GM12874 (cell line): Measurements from ENCODE around the gene FAM20A.

Experiments
- TF ChIP-seq, protein P1 (sequence below): IDR thresholded peaks from 2 replicates; pipeline ENCODE4 v1.5.1; 2011; ENCODE audit warnings: low read depth, mild to moderate bottlenecking, control low read depth, low read length, moderate library complexity; ENCODE audit not compliant: insufficient read depth

Gene FAM20A

DNA sequence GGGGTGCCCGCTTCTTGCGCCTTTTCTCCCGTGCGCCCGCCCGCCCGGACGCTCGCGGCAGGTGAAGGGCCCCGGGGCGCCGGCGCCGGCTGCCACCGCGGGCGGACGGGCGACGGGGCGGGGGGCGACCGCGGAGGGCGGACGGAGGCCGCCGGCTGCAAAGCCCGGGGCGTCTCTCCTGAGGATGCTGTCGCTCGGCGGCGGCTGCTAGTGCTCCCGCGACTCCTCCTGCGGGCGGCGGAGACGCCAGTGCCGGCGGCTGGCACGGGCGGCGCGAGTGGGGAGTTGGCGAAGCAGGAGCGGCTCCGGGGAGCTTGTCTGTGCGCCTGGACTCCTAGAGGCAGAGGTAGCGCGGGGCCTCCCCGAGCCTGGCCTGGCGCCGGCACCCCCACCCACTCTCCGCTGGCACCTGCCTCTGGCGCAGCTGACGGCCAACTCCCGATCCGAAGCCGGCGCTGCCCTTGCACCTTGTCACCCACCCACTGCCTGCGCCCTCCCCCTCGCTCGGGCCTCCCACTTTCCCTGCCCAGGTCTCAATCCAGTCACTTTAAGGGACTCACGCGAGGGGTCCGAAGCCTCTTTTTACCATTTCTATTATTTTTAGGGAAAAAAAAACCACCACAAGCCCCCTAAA lies at the start of gene FAM20A:
FAM20A (minus strand) TSS at position 437 of the 634 bp plus-strand sequence. CDS start 701 bp downstream, outside the sequence.
- TF ChIP-seq, protein P1, sequence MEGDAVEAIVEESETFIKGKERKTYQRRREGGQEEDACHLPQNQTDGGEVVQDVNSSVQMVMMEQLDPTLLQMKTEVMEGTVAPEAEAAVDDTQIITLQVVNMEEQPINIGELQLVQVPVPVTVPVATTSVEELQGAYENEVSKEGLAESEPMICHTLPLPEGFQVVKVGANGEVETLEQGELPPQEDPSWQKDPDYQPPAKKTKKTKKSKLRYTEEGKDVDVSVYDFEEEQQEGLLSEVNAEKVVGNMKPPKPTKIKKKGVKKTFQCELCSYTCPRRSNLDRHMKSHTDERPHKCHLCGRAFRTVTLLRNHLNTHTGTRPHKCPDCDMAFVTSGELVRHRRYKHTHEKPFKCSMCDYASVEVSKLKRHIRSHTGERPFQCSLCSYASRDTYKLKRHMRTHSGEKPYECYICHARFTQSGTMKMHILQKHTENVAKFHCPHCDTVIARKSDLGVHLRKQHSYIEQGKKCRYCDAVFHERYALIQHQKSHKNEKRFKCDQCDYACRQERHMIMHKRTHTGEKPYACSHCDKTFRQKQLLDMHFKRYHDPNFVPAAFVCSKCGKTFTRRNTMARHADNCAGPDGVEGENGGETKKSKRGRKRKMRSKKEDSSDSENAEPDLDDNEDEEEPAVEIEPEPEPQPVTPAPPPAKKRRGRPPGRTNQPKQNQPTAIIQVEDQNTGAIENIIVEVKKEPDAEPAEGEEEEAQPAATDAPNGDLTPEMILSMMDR: no peak

DNA sequence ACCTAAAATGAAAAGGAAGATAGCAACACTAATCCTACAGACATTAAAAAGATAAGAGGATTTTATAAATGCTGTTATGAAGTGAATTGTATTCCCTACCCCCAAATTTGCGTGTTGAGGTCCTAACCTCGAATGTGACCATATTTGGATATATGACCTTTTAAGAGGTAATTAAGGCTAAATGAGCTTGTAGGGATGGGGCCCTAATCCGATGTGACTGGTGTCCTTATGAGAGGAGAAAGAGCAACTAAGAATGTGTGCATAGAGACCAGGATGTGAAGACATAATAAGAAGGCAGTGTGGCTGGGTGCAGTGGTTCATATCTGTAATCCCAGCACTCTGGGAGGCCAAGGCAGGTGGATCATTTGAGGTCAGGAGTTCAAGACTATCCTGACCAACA lies 48.2 kb upstream of the FAM20A start:
- TF ChIP-seq, protein P1: no peak

DNA sequence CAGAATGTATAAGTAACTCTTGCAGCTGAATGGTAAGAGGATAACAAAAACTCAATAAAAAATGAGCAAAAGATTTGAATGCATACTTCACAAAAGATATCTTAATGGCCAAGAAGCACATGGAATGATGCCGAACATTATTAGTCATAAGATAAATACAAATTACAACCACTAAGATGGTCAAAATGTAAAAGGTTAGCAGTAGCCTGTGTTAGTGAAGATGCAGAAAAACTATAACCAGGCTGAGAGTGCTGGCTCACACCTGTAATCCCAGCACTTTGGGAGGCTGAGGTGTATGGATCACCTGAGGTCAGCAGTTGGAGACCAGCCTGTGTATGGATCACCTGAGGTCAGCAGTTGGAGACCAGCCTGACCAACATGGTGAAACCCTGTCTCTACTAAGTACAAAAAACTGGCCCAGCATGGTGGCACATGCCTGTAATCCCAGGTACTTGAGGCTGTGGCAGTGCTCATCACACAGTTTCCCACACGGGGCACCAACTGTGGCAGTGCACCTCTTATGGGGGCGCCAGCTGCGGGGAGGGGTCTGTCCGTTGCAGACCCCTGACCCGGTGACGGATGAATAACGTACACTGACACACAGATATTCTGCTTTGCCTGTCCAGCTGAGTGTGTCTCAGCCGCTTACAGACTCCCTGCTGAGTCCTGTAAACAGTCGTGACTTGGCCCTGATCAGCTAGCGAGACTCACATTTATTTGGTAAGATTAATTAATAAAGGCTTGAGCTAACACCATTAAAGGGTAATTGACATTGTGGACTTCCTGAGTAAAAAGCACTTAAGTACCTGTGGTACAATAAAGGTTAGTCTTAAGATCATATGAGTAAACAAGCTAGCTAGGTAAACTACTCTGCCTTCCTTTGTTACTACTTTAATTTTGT lies 45.7 kb upstream of the FAM20A start:
- TF ChIP-seq, protein P1: no peak

DNA sequence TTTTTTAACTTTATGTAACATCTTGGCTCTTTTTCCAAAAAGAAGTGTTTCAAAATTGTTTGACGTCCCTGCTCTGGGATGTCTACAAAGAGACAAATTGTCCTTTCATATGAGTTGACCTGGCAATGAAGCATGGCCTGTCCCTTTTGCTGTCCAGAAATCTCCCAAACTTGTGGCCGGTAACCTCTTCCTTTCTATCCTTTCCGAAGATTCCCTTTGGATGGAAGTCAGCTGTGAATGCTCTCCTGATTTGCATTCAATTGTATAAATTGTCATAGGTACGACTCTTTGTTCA lies 40.9 kb upstream of the FAM20A start:
- TF ChIP-seq, protein P1: no peak

DNA sequence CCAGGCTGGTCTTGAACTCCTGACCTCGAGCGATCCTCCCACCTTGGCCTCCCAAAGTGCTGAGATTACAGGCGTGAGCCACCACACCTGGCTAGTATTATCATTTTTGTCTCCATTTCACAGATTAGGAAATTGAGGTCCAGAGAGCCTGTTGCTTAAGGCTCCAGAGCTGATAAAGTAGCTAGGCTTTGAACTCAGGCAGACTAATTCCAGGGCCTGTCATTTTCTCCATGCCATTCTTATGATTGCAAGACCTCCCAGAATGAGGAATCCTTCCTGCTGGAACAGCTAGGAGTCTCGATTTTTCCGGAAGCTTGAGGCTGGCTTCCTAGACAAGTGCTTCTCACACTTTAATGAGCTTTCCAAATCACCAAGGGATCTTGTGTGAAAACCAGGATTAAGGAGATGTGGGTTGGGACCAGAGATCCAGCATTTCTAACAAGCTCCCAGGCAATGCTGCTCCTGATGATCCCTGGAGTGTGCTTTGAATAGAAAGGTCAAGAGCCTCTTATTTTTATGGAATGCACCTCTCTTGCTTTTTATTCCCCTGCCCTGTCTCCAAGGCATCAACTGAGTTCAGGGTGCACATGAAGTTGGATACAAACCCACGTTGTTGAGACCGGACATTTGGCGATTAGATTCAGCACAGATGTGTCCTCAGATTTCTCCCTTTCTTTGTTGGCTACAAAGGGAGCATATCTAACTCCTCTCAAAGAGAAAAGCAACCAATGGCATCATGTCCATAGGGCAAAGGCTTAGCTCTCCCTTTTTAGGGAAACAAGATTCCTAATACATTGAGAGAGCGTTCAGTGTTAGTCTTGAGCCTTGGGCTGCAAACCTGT lies 40.3 kb upstream of the FAM20A start:
- TF ChIP-seq, protein P1: no peak

DNA sequence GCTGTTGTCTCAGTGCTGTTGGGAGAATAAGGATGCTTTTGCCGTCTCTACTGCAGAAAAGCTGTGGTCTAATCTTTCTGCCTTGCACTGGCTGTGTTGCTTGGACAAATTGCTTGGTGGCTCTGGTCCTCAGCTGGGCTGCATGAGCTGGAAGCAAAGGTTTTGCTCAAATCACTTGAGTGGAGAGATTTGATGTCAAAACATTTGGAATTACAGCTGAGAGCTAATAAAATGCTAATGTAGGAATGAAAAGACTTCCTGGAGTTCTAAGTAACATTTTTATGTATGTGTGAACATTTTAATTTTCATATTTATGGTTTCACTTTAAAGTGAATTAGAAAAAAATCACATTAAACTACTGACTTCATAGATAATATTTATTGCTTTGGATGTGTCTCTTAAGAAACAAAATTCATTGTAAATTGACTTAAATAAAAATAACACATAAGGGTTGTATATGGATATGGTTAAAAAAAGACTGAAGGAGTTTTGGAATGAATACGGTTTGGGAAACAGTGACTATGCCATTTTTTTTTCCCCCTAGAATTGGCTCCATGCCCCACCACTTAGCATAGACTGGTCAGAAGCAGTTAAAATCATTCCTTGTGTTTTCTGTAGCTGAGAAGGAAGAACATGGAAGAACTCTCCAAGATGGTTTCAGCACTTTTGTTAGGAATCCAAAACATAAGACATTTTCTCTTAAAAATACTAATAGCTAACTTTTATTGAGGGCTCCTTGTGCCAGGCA lies 39.2 kb upstream of the FAM20A start:
- TF ChIP-seq, protein P1: no peak
